C4-2B (cell line): ENCODE results near the gene AHI1.

Experiments used
- H3K27ac ChIP-seq: fragments of 450-650 bp; 2 replicates; pipeline ENCODE4 v1.5.1; 2017
- CTCF ChIP-seq: fragments of 450-650 bp; conservative IDR thresholded peaks from 2 replicates; pipeline ENCODE4 v1.5.1; 2017; ENCODE audit warnings: mild to moderate bottlenecking
- ZFX ChIP-seq: fragments of 450-650 bp; IDR thresholded peaks from 2 replicates; pipeline ENCODE4 v1.6.1; 2017

AHI1 gene

GRCh38 chr6:135299256-135299655, 198.3 kb downstream of the AHI1 start:
- TF ChIP-seq ZFX (no peak), CTCF (no peak)
- no peak overlapping the region for H3K27ac ChIP-seq

- TF ChIP-seq ZFX (no peak), CTCF (no peak)
- no peak overlapping the region for H3K27ac ChIP-seq
These were observed 199.1 kb downstream of the AHI1 start for GRCh38 chr6:135298455-135298854.

- no peak overlapping the region for H3K27ac ChIP-seq
These were observed 200.8 kb downstream of the AHI1 start for GRCh38 chr6:135296715-135297114.

GRCh38 chr6:135295085-135295484, 202.5 kb downstream of the AHI1 start:
- TF ChIP-seq ZFX (no peak), CTCF (no peak)
- no peak overlapping the region for H3K27ac ChIP-seq

More at GRCh38 chr6:135296715-135297114, 200.8 kb downstream of the AHI1 start:
- TF ChIP-seq CTCF (no peak), ZFX (no peak)

GRCh38 chr6:135291288-135292076, 206.1 kb downstream of the AHI1 start:
- no peak for TF ChIP-seq CTCF
- TF ChIP-seq ZFX = no peak

GRCh38 chr6:135289816-135290215, 207.7 kb downstream of the AHI1 start:
- H3K27ac ChIP-seq = no peak overlapping the region
- TF ChIP-seq CTCF (no peak), ZFX (no peak)

More at GRCh38 chr6:135291288-135292076, 206.1 kb downstream of the AHI1 start:
- no peak overlapping the region for H3K27ac ChIP-seq

- no peak overlapping the region for H3K27ac ChIP-seq
- TF ChIP-seq CTCF (no peak), ZFX (no peak)
These were observed 210.5 kb downstream of the AHI1 start for GRCh38 chr6:135286962-135287538.
